Measurements from ENCODE around the gene USP47. TPM values are rescaled to one million over a fixed set of nuclear protein-coding genes. Genes with fewer than 3 reads are reported as not detected.

The USP47 gene
- total and polyA plus RNA-seq, 2 of the 8 experiments (the other 6 are each of a cell fraction or from before 2014, with no cell fraction given) = 4.2 to 21.3 TPM

GRCh38 chr11:11966354-11966741 is 124.6 kb downstream of the USP47 start:
- H3K4me3 ChIP-seq (ENCODE audit: extremely low read depth in 1 of 4, insufficient read depth in 2 of 4, low read depth in 3 of 4, low read length in 4 of 4) = no peak overlapping the region
- no peak overlapping the region for H3K56ac ChIP-seq (replicated peaks; ENCODE audit: insufficient read length, low read depth, low read length)
- WGBS, 2 experiments (ENCODE audit: extremely low coverage in 1 of 2, insufficient coverage in 1 of 2, insufficient read length in 1 of 2, insufficient replicate concordance in 2 of 2, low coverage in 1 of 2, low lambda C conversion rate in 2 of 2, missing lambda C conversion rate in 1 of 2) = 90% methylated on average over 6 of the region's 7 CpGs; no CpG with 5 or more reads in 1 of the 2 experiments
- H3K4me1 ChIP-seq (replicated peaks in 1 of 4; ENCODE audit: control insufficient read depth in 3 of 4, insufficient read depth in 4 of 4, low read length in 3 of 4) = no peaks in the 10 kb centered on the region; a peak in 1 of 7 replicates
- no peak overlapping the region for H2BK12ac ChIP-seq (ENCODE audit: low read depth, low read length)
- H3K4ac ChIP-seq (replicated peaks; ENCODE audit: insufficient read length, low read depth, low read length) = no peak overlapping the region
- POLR2A ChIA-PET (ENCODE audit: partially characterized antibody) = no interaction called here
- H2AK5ac ChIP-seq (ENCODE audit: low read depth, low read length) = no peak overlapping the region
- H4K5ac ChIP-seq (ENCODE audit: insufficient read length, low read depth, low read length) = no peak overlapping the region
- H3K9ac ChIP-seq (replicated peaks in 1 of 4; ENCODE audit: extremely low read depth in 1 of 4, low read depth in 3 of 4, low read length in 3 of 4) = no peak overlapping the region
- TF ChIP-seq FOSL1 (IDR thresholded peaks at IDR 0.05; ENCODE audit: insufficient read depth, low read depth, low read length) (no peak), RFX5 (IDR thresholded peaks at IDR 0.05; ENCODE audit: borderline replicate concordance, low read depth, low read length) (no peak), KDM4A (IDR thresholded peaks at IDR 0.05; ENCODE audit: low read depth, low read length, severe bottlenecking) (no peak), SIRT6 (IDR thresholded peaks at IDR 0.05; ENCODE audit: low read length) (no peak), JUND (IDR thresholded peaks at IDR 0.05; ENCODE audit: low read length) (no peak), POLR2A (IDR thresholded peaks at IDR 0.05; ENCODE audit: control extremely low read depth in 1 of 2, low read depth in 2 of 2, low read length in 2 of 2) (no peak), HDAC2 (IDR thresholded peaks at IDR 0.05; ENCODE audit: borderline replicate concordance in 1 of 2, low read depth in 2 of 2, low read length in 2 of 2) (no peak), E2F6 (IDR thresholded peaks at IDR 0.05) (no peak)
- peaks cover 0 to 2% of the 10 kb centered on the region in 2 experiments for H4K20me1 ChIP-seq (replicated peaks in 1 of 2; ENCODE audit: control insufficient read depth in 1 of 2, insufficient read depth in 2 of 2, low read length in 2 of 2)
- FAIRE-seq = no peak
- no peak overlapping the region for H2BK20ac ChIP-seq (ENCODE audit: low read length)
- H2AFZ ChIP-seq (ENCODE audit: low read length) = no peak overlapping the region
- H3K14ac ChIP-seq (ENCODE audit: insufficient read length) = no peak overlapping the region
- no peaks in the 10 kb centered on the region for H3K23me2 ChIP-seq (ENCODE audit: low read depth, low read length)
- H3K36me3 ChIP-seq (ENCODE audit: control insufficient read depth in 2 of 4, insufficient read depth in 4 of 4, low read length in 3 of 4) = peaks cover 0 to 2% (median 0%) of the 10 kb centered on the region in 4 experiments; a peak in 3 of 8 replicates
- H2BK120ac ChIP-seq (replicated peaks; ENCODE audit: low read depth, low read length) = no peak overlapping the region
- H3K18ac ChIP-seq (ENCODE audit: extremely low read depth, low read length) = no peak overlapping the region
- no peak overlapping the region for H3K27ac ChIP-seq (ENCODE audit: low read depth, low read length)
- no peak overlapping the region for H2BK5ac ChIP-seq (ENCODE audit: low read depth, low read length)
- H2BK15ac ChIP-seq (ENCODE audit: low read length) = no peak overlapping the region
- no peak overlapping the region for H3K23ac ChIP-seq (ENCODE audit: insufficient read length)
- peak overlapping the region; percentile 23; the same call in 1 of the 2 replicates for H4K8ac ChIP-seq (ENCODE audit: extremely low read depth, insufficient read depth, low read length)
- H3K9me3 ChIP-seq (ENCODE audit: insufficient read depth in 2 of 2, low read depth in 1 of 2, low read length in 1 of 2) = no peaks in the 10 kb centered on the region
- CTCF ChIA-PET (ENCODE audit: partially characterized antibody) = interaction anchor here (0.7 to 6.2 kb wide), 32 partner anchors 10 to 946 kb away, joined by 3 to 63 read pairs (median 5); partner anchors contain the start of gene DKK3
- H4K91ac ChIP-seq (replicated peaks; ENCODE audit: insufficient read length, low read length) = no peak overlapping the region
- no peaks in the 10 kb centered on the region for H3K79me1 ChIP-seq (ENCODE audit: low read depth, low read length)
- no peaks in the 10 kb centered on the region for H3K27me3 ChIP-seq (replicated peaks in 1 of 4; ENCODE audit: control insufficient read depth in 3 of 4, extremely low read depth in 1 of 4, insufficient read depth in 3 of 4, low read length in 3 of 4)
- no peak for DNase-seq (ENCODE audit: low read depth in 1 of 2, low spot score in 2 of 2)
- no peak overlapping the region for H3K4me2 ChIP-seq (ENCODE audit: insufficient read depth in 1 of 2, low read depth in 2 of 2, low read length in 2 of 2)
- no peaks in the 10 kb centered on the region for H3K79me2 ChIP-seq (ENCODE audit: control insufficient read depth in 1 of 2, insufficient read depth in 2 of 2, low read length in 2 of 2)
